Measurements from ENCODE around the gene TIPIN. TPM values are rescaled to one million over a fixed set of nuclear protein-coding genes. Genes with fewer than 3 reads are reported as not detected.
"Not testable (repeated sequence)": the region's sequence is repeated elsewhere in the genome, so short reads cannot be mapped to it uniquely, and the experiment has no call there.

The TIPIN gene
- total RNA-seq, 1 experiment from 2014 or later, result 16.1 TPM

- ChIA-PET CTCF (no interaction called here), POLR2A (no interaction called here)
- DNase-seq (ENCODE audit: unreplicated experiment), result no peak
- H3K27ac Mint-ChIP-seq (ENCODE audit: low read depth, unreplicated experiment), result no peak overlapping the region
- no peaks in the 10 kb centered on the region for H3K4me1 Mint-ChIP-seq (ENCODE audit: insufficient read depth, unreplicated experiment)
- no peaks in the 10 kb centered on the region for H3K27me3 Mint-ChIP-seq (ENCODE audit: insufficient read depth, unreplicated experiment)
- H3K4me3 Mint-ChIP-seq (ENCODE audit: unreplicated experiment), result no peak overlapping the region
- no TSS peak for BruUV-seq (replicated peaks)
- intact Hi-C loops (cut with micrococcal nuclease), result no loop called here
- TF ChIP-seq CTCF (IDR thresholded peaks at IDR 0.05; ENCODE audit: unreplicated experiment), result no peak
- no peaks in the 10 kb centered on the region for H3K9me3 Mint-ChIP-seq (ENCODE audit: unreplicated experiment)
- peaks cover 87% of the 10 kb centered on the region for H3K36me3 Mint-ChIP-seq (ENCODE audit: insufficient read depth, unreplicated experiment)
These were observed 45.7 kb downstream of the TIPIN start for GRCh38 chr15:66310786-66311185.

- Mint-ChIP-seq H3K4me3 (ENCODE audit: unreplicated experiment) (no peak overlapping the region), H3K36me3 (ENCODE audit: insufficient read depth, unreplicated experiment) (peaks cover 78% of the 10 kb centered on the region), H3K27ac (ENCODE audit: low read depth, unreplicated experiment) (no peak overlapping the region), H3K9me3 (ENCODE audit: unreplicated experiment) (no peaks in the 10 kb centered on the region), H3K4me1 (ENCODE audit: insufficient read depth, unreplicated experiment) (no peaks in the 10 kb centered on the region), H3K27me3 (ENCODE audit: insufficient read depth, unreplicated experiment) (no peaks in the 10 kb centered on the region)
- ChIA-PET CTCF (no interaction called here), POLR2A (no interaction called here)
- no TSS peak for BruUV-seq (replicated peaks)
- no peak for TF ChIP-seq CTCF (IDR thresholded peaks at IDR 0.05; ENCODE audit: unreplicated experiment)
- DNase-seq (ENCODE audit: unreplicated experiment), result no peak
- intact Hi-C loops (cut with micrococcal nuclease), result no loop called here
These were observed 46.7 kb downstream of the TIPIN start for GRCh38 chr15:66309828-66310227.

- Mint-ChIP-seq H3K4me3 (ENCODE audit: unreplicated experiment) (no peak overlapping the region), H3K9me3 (ENCODE audit: unreplicated experiment) (no peaks in the 10 kb centered on the region), H3K36me3 (ENCODE audit: insufficient read depth, unreplicated experiment) (peaks cover 77% of the 10 kb centered on the region), H3K27ac (ENCODE audit: low read depth, unreplicated experiment) (no peak overlapping the region), H3K27me3 (ENCODE audit: insufficient read depth, unreplicated experiment) (no peaks in the 10 kb centered on the region), H3K4me1 (ENCODE audit: insufficient read depth, unreplicated experiment) (no peaks in the 10 kb centered on the region)
- no peak for DNase-seq (ENCODE audit: unreplicated experiment)
- no peak for TF ChIP-seq CTCF (IDR thresholded peaks at IDR 0.05; ENCODE audit: unreplicated experiment)
- ChIA-PET CTCF (interaction anchor here (0.9 kb wide), 1 partner anchor 190 kb away, joined by 4 read pairs; no protein-coding TSS in a partner anchor), POLR2A (interaction anchor here (0.6 to 1.4 kb wide), 2 partner anchors 11 to 697 kb away, joined by 3 to 5 read pairs; partner anchors contain the start of gene INTS14)
- intact Hi-C loops (cut with micrococcal nuclease), result no loop called here
- BruUV-seq (replicated peaks), result no TSS peak
These were observed 48.0 kb downstream of the TIPIN start for GRCh38 chr15:66308531-66308930.

DNA sequence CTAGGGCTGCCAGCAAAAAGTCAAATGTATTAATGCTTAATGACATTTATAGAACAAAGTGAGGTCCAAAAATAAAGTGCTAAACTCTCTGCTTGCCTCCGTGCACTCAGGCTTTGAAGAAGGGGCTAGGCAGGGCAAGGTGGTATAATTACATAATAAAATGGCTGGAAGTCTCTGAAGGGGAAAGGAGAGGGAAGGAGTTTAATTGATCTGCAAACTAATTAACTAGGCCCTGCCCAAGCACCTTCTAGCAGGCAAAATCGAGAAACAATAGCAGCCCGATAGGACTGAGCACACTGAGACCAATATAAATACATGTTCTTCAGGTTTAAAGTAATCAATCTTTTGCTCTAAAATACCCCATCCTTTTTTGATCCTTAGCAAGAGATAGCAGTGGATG lies 50.1 kb downstream of the TIPIN start:
- no TSS peak for BruUV-seq (replicated peaks)
- H3K4me3 Mint-ChIP-seq (ENCODE audit: unreplicated experiment), result no peak overlapping the region
- TF ChIP-seq CTCF (IDR thresholded peaks at IDR 0.05; ENCODE audit: unreplicated experiment), result no peak
- no peaks in the 10 kb centered on the region for H3K4me1 Mint-ChIP-seq (ENCODE audit: insufficient read depth, unreplicated experiment)
- H3K9me3 Mint-ChIP-seq (ENCODE audit: unreplicated experiment), result no peaks in the 10 kb centered on the region
- no peak for DNase-seq (ENCODE audit: unreplicated experiment)
- no peaks in the 10 kb centered on the region for H3K27me3 Mint-ChIP-seq (ENCODE audit: insufficient read depth, unreplicated experiment)
- ChIA-PET POLR2A (interaction anchor here (1.2 kb wide), 1 partner anchor 11 kb away, joined by 3 read pairs; no protein-coding TSS in a partner anchor), CTCF (interaction anchor here (0.6 kb wide), 1 partner anchor 26 kb away, joined by 4 read pairs; no protein-coding TSS in a partner anchor)
- H3K36me3 Mint-ChIP-seq (ENCODE audit: insufficient read depth, unreplicated experiment), result peaks cover 64% of the 10 kb centered on the region
- no peak overlapping the region for H3K27ac Mint-ChIP-seq (ENCODE audit: low read depth, unreplicated experiment)
- intact Hi-C loops (cut with micrococcal nuclease), result no loop called here

- CTCF ChIA-PET; H3K4me3 Mint-ChIP-seq (ENCODE audit: unreplicated experiment); DNase-seq (ENCODE audit: unreplicated experiment); intact Hi-C loops (cut with micrococcal nuclease); H3K27me3 Mint-ChIP-seq (ENCODE audit: insufficient read depth, unreplicated experiment); POLR2A ChIA-PET; BruUV-seq (replicated peaks); H3K27ac Mint-ChIP-seq (ENCODE audit: low read depth, unreplicated experiment); H3K9me3 Mint-ChIP-seq (ENCODE audit: unreplicated experiment); H3K4me1 Mint-ChIP-seq (ENCODE audit: insufficient read depth, unreplicated experiment): not testable (repeated sequence)
- H3K36me3 Mint-ChIP-seq (ENCODE audit: insufficient read depth, unreplicated experiment), result peaks cover 57% of the 10 kb centered on the region
These were observed 52.1 kb downstream of the TIPIN start for GRCh38 chr15:66304425-66304824.

Data from MCF 10A (cell line).